Breast epithelium (tissue), 3 donors: Measurements from ENCODE around the gene OTOS.

Experiments used
- CTCF ChIP-seq, 3 donors: fragments of 450-650 bp; IDR thresholded peaks; one replicate each; pipeline ENCODE4 v1.5.1; 2016 to 2017; ENCODE audit warnings: antibody characterized with exemption in 3 of 3, mild to moderate bottlenecking in 3 of 3, moderate library complexity in 3 of 3
- POLR2A ChIP-seq: fragments of 450-650 bp; IDR thresholded peaks from one replicate; pipeline ENCODE4 v1.6.1; 2016; ENCODE audit warnings: antibody characterized with exemption, mild to moderate bottlenecking, moderate library complexity
- POLR2AphosphoS5 ChIP-seq, 3 donors: sonication (generic); formaldehyde crosslinking; IDR thresholded peaks; one replicate each; pipeline ENCODE4 v1.6.1; 2017; ENCODE audit warnings: antibody characterized with exemption in 3 of 3

- TF ChIP-seq CTCF (IDR thresholded peaks at IDR 0.05) (peak; percentile 88 to 96 (median 91)), POLR2A (no peak), POLR2AphosphoS5 (IDR thresholded peaks at IDR 0.05) (no peak)
Observed at GRCh38 chr2:240143801-240144648, 3.6 kb upstream of the OTOS start.
